WERI-Rb-1 (cell line): Measurements from ENCODE around the gene VDAC2.

Source experiments
- DNase-seq: peaks from one replicate; pipeline ENCODE4 v3.0.0-alpha.2; 2020
- H3K27ac ChIP-seq: fragments of 250-450 bp; sonication (Bioruptor Pico); 2 replicates; pipeline ENCODE4 v1.5.1; 2020; ENCODE audit warnings: mild to moderate bottlenecking, moderate library complexity
- H3K27me3 ChIP-seq: fragments of 250-450 bp; sonication (Bioruptor Pico); 2 replicates; pipeline ENCODE4 v1.5.1; 2021; ENCODE audit warnings: mild to moderate bottlenecking, low read depth, moderate library complexity; ENCODE audit not compliant: insufficient read depth, severe bottlenecking
- H3K36me3 ChIP-seq: fragments of 250-450 bp; sonication (Bioruptor Pico); 2 replicates; pipeline ENCODE4 v1.5.1; 2020; ENCODE audit warnings: mild to moderate bottlenecking, moderate library complexity
- H3K4me3 ChIP-seq: 2 replicates; pipeline ENCODE4 v1.5.1; 2011; ENCODE audit warnings: low read depth, mild to moderate bottlenecking, control low read depth, low read length
- H3K9me3 ChIP-seq: fragments of 250-450 bp; sonication (Bioruptor Pico); 2 replicates; pipeline ENCODE4 v1.5.1; 2021; ENCODE audit warnings: mild to moderate bottlenecking, moderate library complexity; ENCODE audit not compliant: severe bottlenecking
- CTCF ChIP-seq: IDR thresholded peaks from 2 replicates; pipeline ENCODE4 v1.5.1; 2011; ENCODE audit warnings: low read depth, mild to moderate bottlenecking, control low read depth, inconsistent platforms, low read length

VDAC2 gene

GRCh38 chr10:75230600-75231038 lies 20.0 kb downstream of the VDAC2 start:
- peak; percentile 86 for TF ChIP-seq CTCF

GRCh38 chr10:75231672-75232581 lies 21.3 kb downstream of the VDAC2 start:
- H3K27ac ChIP-seq: peak overlapping the region; percentile 88

More at GRCh38 chr10:75230600-75231038, 20.0 kb downstream of the VDAC2 start:
- Histone ChIP-seq H3K9me3 (no peaks in the 10 kb centered on the region), H3K36me3 (peaks cover 80% of the 10 kb centered on the region), H3K27me3 (no peaks in the 10 kb centered on the region), H3K4me3 (no peak overlapping the region), H3K27ac (no peak overlapping the region)
- peak; percentile 91 for DNase-seq

GRCh38 chr10:75233444-75234016 lies 22.9 kb downstream of the VDAC2 start:
- Histone ChIP-seq H3K4me3 (peak overlapping the region; percentile 25), H3K9me3 (no peaks in the 10 kb centered on the region), H3K36me3 (peaks cover 55% of the 10 kb centered on the region), H3K27ac (peak overlapping the region; percentile 88), H3K27me3 (no peaks in the 10 kb centered on the region)
- TF ChIP-seq CTCF: no peak
- no peak for DNase-seq

More at GRCh38 chr10:75231672-75232581, 21.3 kb downstream of the VDAC2 start:
- H3K27me3 ChIP-seq: no peaks in the 10 kb centered on the region
- no peak overlapping the region for H3K4me3 ChIP-seq
- H3K36me3 ChIP-seq: peaks cover 70% of the 10 kb centered on the region
- no peak for TF ChIP-seq CTCF
- no peaks in the 10 kb centered on the region for H3K9me3 ChIP-seq
- DNase-seq: no peak

- peaks cover 48% of the 10 kb centered on the region for H3K36me3 ChIP-seq
- no peaks in the 10 kb centered on the region for H3K27me3 ChIP-seq
- H3K27ac ChIP-seq: peak overlapping the region; percentile 88
- H3K9me3 ChIP-seq: no peaks in the 10 kb centered on the region
- peak overlapping the region; percentile 68 for H3K4me3 ChIP-seq
- peak; percentile 96 for DNase-seq
- no peak for TF ChIP-seq CTCF
Observed at GRCh38 chr10:75234017-75234682, 23.6 kb downstream of the VDAC2 start.

- peak; percentile 33 for DNase-seq
- Histone ChIP-seq H3K4me3 (peak overlapping the region; percentile 68), H3K9me3 (no peaks in the 10 kb centered on the region), H3K27ac (peak overlapping the region; percentile 88), H3K36me3 (peaks cover 42% of the 10 kb centered on the region), H3K27me3 (no peaks in the 10 kb centered on the region)
- 0 out of 2 replicates have a peak, but pooled peaks have one; percentile 19 for TF ChIP-seq CTCF
Observed at GRCh38 chr10:75234683-75235374, 24.2 kb downstream of the VDAC2 start.
